ENCODE measurements around the gene CNN3. TPM values are rescaled to one million over a fixed set of nuclear protein-coding genes. Genes with fewer than 3 reads are reported as not detected.

The CNN3 gene
- total RNA-seq, 1 donor = 211 TPM

GRCh38 chr1:94958081-94958480 is 31.2 kb upstream of the CNN3 start:
- no peak for DNase-seq (ENCODE audit: low read depth)
- no peak for TF ChIP-seq CTCF (IDR thresholded peaks at IDR 0.05; ENCODE audit: insufficient read depth, low read length)
- H3K4me3 ChIP-seq (ENCODE audit: low read depth, low read length) = no peak overlapping the region

GRCh38 chr1:94955767-94956632 is 29.1 kb upstream of the CNN3 start:
- H3K4me3 ChIP-seq (ENCODE audit: low read depth, low read length) = no peak overlapping the region
- peak; percentile 45 for DNase-seq (ENCODE audit: low read depth)
- no peak for TF ChIP-seq CTCF (IDR thresholded peaks at IDR 0.05; ENCODE audit: insufficient read depth, low read length)

GRCh38 chr1:94954263-94955220 is 27.6 kb upstream of the CNN3 start:
- no peak for TF ChIP-seq CTCF (IDR thresholded peaks at IDR 0.05; ENCODE audit: insufficient read depth, low read length)
- DNase-seq (ENCODE audit: low read depth) = no peak
- no peak overlapping the region for H3K4me3 ChIP-seq (ENCODE audit: low read depth, low read length)

- no peak overlapping the region for H3K4me3 ChIP-seq (ENCODE audit: low read depth, low read length)
- DNase-seq (ENCODE audit: low read depth) = no peak
- no peak for TF ChIP-seq CTCF (IDR thresholded peaks at IDR 0.05; ENCODE audit: insufficient read depth, low read length)
These were observed 26.8 kb upstream of the CNN3 start for GRCh38 chr1:94953746-94954145.

- no peak for DNase-seq (ENCODE audit: low read depth)
- TF ChIP-seq CTCF (IDR thresholded peaks at IDR 0.05; ENCODE audit: insufficient read depth, low read length) = no peak
- no peak overlapping the region for H3K4me3 ChIP-seq (ENCODE audit: low read depth, low read length)
These were observed 26.2 kb upstream of the CNN3 start for GRCh38 chr1:94953107-94953506.

GRCh38 chr1:94952539-94952938 is 25.6 kb upstream of the CNN3 start:
- no peak for TF ChIP-seq CTCF (IDR thresholded peaks at IDR 0.05; ENCODE audit: insufficient read depth, low read length)

More at GRCh38 chr1:94952539-94952938, 25.6 kb upstream of the CNN3 start:
- no peak overlapping the region for H3K4me3 ChIP-seq (ENCODE audit: low read depth, low read length)
- no peak for DNase-seq (ENCODE audit: low read depth)

Measured in fibroblast of the aortic adventitia (primary cell).